Measurements from ENCODE around the gene MAD1L1.

- TF ChIP-seq CTCF (conservative IDR thresholded peaks at IDR 0.05; ENCODE audit: low read depth, low read length) (no peak), POLR2A (IDR thresholded peaks at IDR 0.05; ENCODE audit: low read depth, low read length) (no peak), SMC3 (IDR thresholded peaks at IDR 0.05; ENCODE audit: low read depth, low read length) (no peak)
Measured at GRCh38 chr7:1900847-1901246, 331.9 kb downstream of the MAD1L1 start.
